ENCODE measurements around the gene ACTRT2.

ACTRT2 gene

DNA sequence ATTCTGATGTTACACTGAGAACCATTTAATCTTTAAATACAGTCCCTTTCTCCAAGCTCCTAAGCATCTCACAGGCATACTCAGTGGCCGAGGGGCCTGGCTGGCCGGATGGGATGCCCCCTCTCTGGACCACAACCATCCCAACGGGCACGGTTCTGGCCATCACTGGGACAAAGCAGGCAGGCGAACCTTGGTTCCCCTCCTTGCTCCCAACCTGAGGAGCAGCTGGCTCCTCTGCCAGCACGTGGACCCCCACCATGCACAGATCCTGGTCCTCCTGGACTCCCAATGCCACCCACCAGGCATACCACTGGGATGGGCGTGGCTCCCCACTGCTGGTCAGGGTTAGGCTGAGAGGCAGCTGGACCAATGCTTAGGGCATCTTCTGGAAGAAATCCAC is 27.9 kb downstream of the ACTRT2 start:
- Histone ChIP-seq H3K4me1 (ENCODE audit: low read length) (no peaks in the 10 kb centered on the region), H3K9me2 (replicated peaks; ENCODE audit: insufficient read depth, low read length) (no peaks in the 10 kb centered on the region), H3K27me3 (replicated peaks; ENCODE audit: insufficient read depth, low read length) (peaks cover 64% of the 10 kb centered on the region), H3F3A (ENCODE audit: insufficient read depth, low read length) (no peaks in the 10 kb centered on the region), H3K36me3 (replicated peaks; ENCODE audit: insufficient read depth, low read length) (no peaks in the 10 kb centered on the region), H4K20me1 (ENCODE audit: insufficient read depth, low read length) (no peaks in the 10 kb centered on the region), H3K9ac (ENCODE audit: low read length) (no peak overlapping the region), H3K4me2 (ENCODE audit: low read depth, low read length) (no peak overlapping the region), H3K4me3 (ENCODE audit: low read length) (no peak overlapping the region), H3K9me3 (replicated peaks; ENCODE audit: insufficient read depth, low read length) (no peaks in the 10 kb centered on the region), H3K79me2 (ENCODE audit: low read length) (no peaks in the 10 kb centered on the region), H3K27ac (ENCODE audit: low read length) (no peak overlapping the region), H2AFZ (ENCODE audit: low read length) (no peak overlapping the region)
- TF ChIP-seq EZH2 (optimal IDR thresholded peaks at IDR 0.05; ENCODE audit: low read depth, low read length) (no peak), EZH2phosphoT487 (IDR thresholded peaks at IDR 0.05; ENCODE audit: low read length) (no peak)
- TF ChIP-seq, protein P1, sequence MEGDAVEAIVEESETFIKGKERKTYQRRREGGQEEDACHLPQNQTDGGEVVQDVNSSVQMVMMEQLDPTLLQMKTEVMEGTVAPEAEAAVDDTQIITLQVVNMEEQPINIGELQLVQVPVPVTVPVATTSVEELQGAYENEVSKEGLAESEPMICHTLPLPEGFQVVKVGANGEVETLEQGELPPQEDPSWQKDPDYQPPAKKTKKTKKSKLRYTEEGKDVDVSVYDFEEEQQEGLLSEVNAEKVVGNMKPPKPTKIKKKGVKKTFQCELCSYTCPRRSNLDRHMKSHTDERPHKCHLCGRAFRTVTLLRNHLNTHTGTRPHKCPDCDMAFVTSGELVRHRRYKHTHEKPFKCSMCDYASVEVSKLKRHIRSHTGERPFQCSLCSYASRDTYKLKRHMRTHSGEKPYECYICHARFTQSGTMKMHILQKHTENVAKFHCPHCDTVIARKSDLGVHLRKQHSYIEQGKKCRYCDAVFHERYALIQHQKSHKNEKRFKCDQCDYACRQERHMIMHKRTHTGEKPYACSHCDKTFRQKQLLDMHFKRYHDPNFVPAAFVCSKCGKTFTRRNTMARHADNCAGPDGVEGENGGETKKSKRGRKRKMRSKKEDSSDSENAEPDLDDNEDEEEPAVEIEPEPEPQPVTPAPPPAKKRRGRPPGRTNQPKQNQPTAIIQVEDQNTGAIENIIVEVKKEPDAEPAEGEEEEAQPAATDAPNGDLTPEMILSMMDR (IDR thresholded peaks at IDR 0.05; ENCODE audit: low read length) = no peak
- DNase-seq = no peak

DNA sequence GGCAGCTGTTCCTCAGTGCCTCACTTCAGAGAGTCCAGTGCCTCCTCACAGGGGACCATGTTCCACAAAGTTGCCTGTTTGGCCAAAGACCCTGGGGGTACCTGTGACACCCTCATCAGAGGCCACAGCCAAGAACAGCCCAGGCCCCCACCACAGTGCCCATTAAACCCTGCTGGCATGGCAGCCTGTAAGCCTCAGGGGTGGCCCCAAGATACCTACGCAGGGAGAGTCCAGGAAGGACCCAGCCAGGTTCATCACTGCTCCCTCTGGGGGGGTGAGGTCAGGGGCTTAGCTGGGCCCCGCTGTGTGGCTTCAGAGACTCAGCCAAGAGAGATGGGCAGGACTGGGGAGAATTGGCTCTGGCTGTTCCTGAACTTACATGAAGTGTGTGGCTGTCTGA is 28.6 kb downstream of the ACTRT2 start:
- H3K4me1 ChIP-seq (ENCODE audit: low read length) = no peaks in the 10 kb centered on the region
- no peaks in the 10 kb centered on the region for H3K79me2 ChIP-seq (ENCODE audit: low read length)
- H3K27me3 ChIP-seq (replicated peaks; ENCODE audit: insufficient read depth, low read length) = peaks cover 65% of the 10 kb centered on the region

DNA sequence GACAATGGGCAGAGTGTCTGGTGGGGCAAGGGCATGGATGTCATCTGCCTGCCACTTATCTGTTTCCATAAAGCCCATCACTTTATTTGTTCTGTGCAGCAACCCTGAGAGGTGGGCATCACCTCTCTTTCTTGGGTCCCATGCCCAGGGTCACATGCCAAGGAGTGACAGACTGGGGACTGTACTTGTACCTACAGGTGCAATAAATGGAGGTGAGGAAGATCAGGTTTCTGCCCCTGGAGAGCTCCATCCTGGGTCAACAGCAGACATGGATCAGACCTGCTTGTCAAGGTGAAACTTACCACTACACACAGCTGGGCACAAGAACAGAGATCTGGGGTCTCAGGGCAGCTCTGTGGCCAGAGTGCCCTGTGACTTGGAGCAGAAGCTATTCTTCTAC is 29.3 kb downstream of the ACTRT2 start:
- Histone ChIP-seq H4K20me1 (ENCODE audit: insufficient read depth, low read length) (no peaks in the 10 kb centered on the region), H3K79me2 (ENCODE audit: low read length) (no peaks in the 10 kb centered on the region), H3K4me1 (ENCODE audit: low read length) (no peaks in the 10 kb centered on the region), H3K36me3 (replicated peaks; ENCODE audit: insufficient read depth, low read length) (no peaks in the 10 kb centered on the region), H3K27ac (ENCODE audit: low read length) (no peak overlapping the region), H3K9ac (ENCODE audit: low read length) (no peak overlapping the region), H3F3A (ENCODE audit: insufficient read depth, low read length) (no peaks in the 10 kb centered on the region), H3K4me3 (ENCODE audit: low read length) (no peak overlapping the region), H3K27me3 (replicated peaks; ENCODE audit: insufficient read depth, low read length) (peaks cover 63% of the 10 kb centered on the region), H3K9me2 (replicated peaks; ENCODE audit: insufficient read depth, low read length) (no peaks in the 10 kb centered on the region), H2AFZ (ENCODE audit: low read length) (no peak overlapping the region), H3K9me3 (replicated peaks; ENCODE audit: insufficient read depth, low read length) (no peaks in the 10 kb centered on the region), H3K4me2 (ENCODE audit: low read depth, low read length) (no peak overlapping the region)
- DNase-seq = no peak
- TF ChIP-seq, protein P1 (IDR thresholded peaks at IDR 0.05; ENCODE audit: low read length) = no peak
- no peak for TF ChIP-seq EZH2 (optimal IDR thresholded peaks at IDR 0.05; ENCODE audit: low read depth, low read length)
- no peak for TF ChIP-seq EZH2phosphoT487 (IDR thresholded peaks at IDR 0.05; ENCODE audit: low read length)

More for the DNA sequence above, 28.6 kb downstream of the ACTRT2 start:
- no peaks in the 10 kb centered on the region for H3K9me3 ChIP-seq (replicated peaks; ENCODE audit: insufficient read depth, low read length)
- H3K9ac ChIP-seq (ENCODE audit: low read length) = no peak overlapping the region
- no peaks in the 10 kb centered on the region for H3F3A ChIP-seq (ENCODE audit: insufficient read depth, low read length)
- H3K9me2 ChIP-seq (replicated peaks; ENCODE audit: insufficient read depth, low read length) = no peaks in the 10 kb centered on the region
- H2AFZ ChIP-seq (ENCODE audit: low read length) = no peak overlapping the region
- H3K4me2 ChIP-seq (ENCODE audit: low read depth, low read length) = no peak overlapping the region
- H3K27ac ChIP-seq (ENCODE audit: low read length) = no peak overlapping the region
- no peaks in the 10 kb centered on the region for H3K36me3 ChIP-seq (replicated peaks; ENCODE audit: insufficient read depth, low read length)
- no peak for DNase-seq
- no peaks in the 10 kb centered on the region for H4K20me1 ChIP-seq (ENCODE audit: insufficient read depth, low read length)
- H3K4me3 ChIP-seq (ENCODE audit: low read length) = no peak overlapping the region
- no peak for TF ChIP-seq EZH2phosphoT487 (IDR thresholded peaks at IDR 0.05; ENCODE audit: low read length)
- TF ChIP-seq, protein P1 (IDR thresholded peaks at IDR 0.05; ENCODE audit: low read length) = no peak
- no peak for TF ChIP-seq EZH2 (optimal IDR thresholded peaks at IDR 0.05; ENCODE audit: low read depth, low read length)
